GM23338 (cell line): ENCODE data around the gene ZNF787. TPM values are rescaled to one million over a fixed set of nuclear protein-coding genes. Genes with fewer than 3 reads are reported as not detected.
A peak's percentile ranks its signal among the peaks of the same experiment; 100 is the strongest.

Source experiments
- ATAC-seq: fragments of 200-7000 bp; cut with Tn5 transposase; 3 replicates; pipeline ENCODE4 v1.9.1; 2020
- DNase-seq: peaks from one replicate; pipeline ENCODE4 v3.0.0-alpha.2; 2015; ENCODE audit warnings: low spot score
- H2AFZ ChIP-seq: fragments of 200-600 bp; sonication (generic); 2 replicates; pipeline ENCODE4 v1.8.0; 2016; ENCODE audit warnings: antibody characterized with exemption, mild to moderate bottlenecking, moderate library complexity
- H3F3A ChIP-seq: fragments of 200-600 bp; sonication (generic); replicated peaks from 2 replicates; pipeline ENCODE4 v1.8.0; 2017; ENCODE audit warnings: antibody characterized with exemption, mixed run types, low read depth
- H3K27ac ChIP-seq: fragments of 200-600 bp; sonication (generic); 2 replicates; pipeline ENCODE4 v1.6.1; 2016; ENCODE audit warnings: low read depth
- H3K27me3 ChIP-seq: fragments of 200-600 bp; sonication (generic); 2 replicates; pipeline ENCODE4 v1.8.0; 2016; ENCODE audit warnings: mild to moderate bottlenecking, mixed run types, moderate library complexity; ENCODE audit not compliant: insufficient read depth
- H3K36me3 ChIP-seq: fragments of 200-600 bp; sonication (generic); 2 replicates; pipeline ENCODE4 v1.8.0; 2016; ENCODE audit warnings: mild to moderate bottlenecking; ENCODE audit not compliant: insufficient read depth
- H3K4me1 ChIP-seq: fragments of 200-600 bp; sonication (generic); 2 replicates; pipeline ENCODE4 v1.8.0; 2016; ENCODE audit warnings: mild to moderate bottlenecking, moderate library complexity; ENCODE audit not compliant: insufficient read depth
- H3K4me2 ChIP-seq: fragments of 200-600 bp; sonication (generic); 2 replicates; pipeline ENCODE4 v1.7.1; 2017; ENCODE audit warnings: mixed run types
- H3K4me3 ChIP-seq: fragments of 200-600 bp; sonication (generic); 2 replicates; pipeline ENCODE4 v1.6.1; 2016; ENCODE audit warnings: mixed run types
- H3K79me2 ChIP-seq: fragments of 200-600 bp; sonication (generic); replicated peaks from 2 replicates; pipeline ENCODE4 v1.8.0; 2017; ENCODE audit warnings: mild to moderate bottlenecking; ENCODE audit not compliant: insufficient read depth
- H3K9me2 ChIP-seq: fragments of 200-600 bp; sonication (generic); 2 replicates; pipeline ENCODE4 v1.8.0; 2017; ENCODE audit not compliant: insufficient read depth
- H4K20me1 ChIP-seq: fragments of 200-600 bp; sonication (generic); replicated peaks from 2 replicates; pipeline ENCODE4 v1.8.0; 2017; ENCODE audit warnings: mild to moderate bottlenecking; ENCODE audit not compliant: insufficient read depth
- H3K27ac Mint-ChIP-seq: 2 replicates; pipeline ENCODE4 v1.8.0; 2020; ENCODE audit warnings: inconsistent platforms, mild to moderate bottlenecking, moderate library complexity, mixed read lengths
- H3K27me3 Mint-ChIP-seq: 3 replicates; pipeline ENCODE4 v1.8.0; 2022; ENCODE audit warnings: low read depth, mild to moderate bottlenecking, moderate library complexity, mixed read lengths, inconsistent platforms; ENCODE audit not compliant: insufficient read depth, poor library complexity
- H3K36me3 Mint-ChIP-seq: 3 replicates; pipeline ENCODE4 v1.8.0; 2021; ENCODE audit warnings: low read depth, mild to moderate bottlenecking, inconsistent platforms, moderate library complexity, mixed read lengths
- H3K4me1 Mint-ChIP-seq: 3 replicates; pipeline ENCODE4 v1.8.0; 2020; ENCODE audit warnings: mild to moderate bottlenecking, inconsistent platforms, mixed read lengths
- H3K4me3 Mint-ChIP-seq: 3 replicates; pipeline ENCODE4 v1.8.0; 2021; ENCODE audit warnings: moderate library complexity, mild to moderate bottlenecking, inconsistent platforms, mixed read lengths
- H3K9me3 Mint-ChIP-seq: 3 replicates; pipeline ENCODE4 v1.8.0; 2020; ENCODE audit warnings: moderate library complexity, mild to moderate bottlenecking, inconsistent platforms, mixed read lengths
- JUNB ChIP-seq: IDR thresholded peaks from one replicate; pipeline ENCODE4 v1.6.1; 2016; ENCODE audit warnings: antibody characterized with exemption; ENCODE audit not compliant: unreplicated experiment
- REST ChIP-seq: IDR thresholded peaks from one replicate; pipeline ENCODE4 v1.6.1; 2018; ENCODE audit warnings: antibody characterized with exemption; ENCODE audit not compliant: unreplicated experiment
- ZNF114 ChIP-seq: fragments of 250-450 bp; sonication (Bioruptor Pico); IDR thresholded peaks from 2 replicates; pipeline ENCODE4 v1.5.0; 2020; ENCODE audit warnings: mild to moderate bottlenecking, moderate library complexity
- polyA plus RNA-seq: library from polyadenylated mRNA; unstranded; fragments of >200 nt; fragmentation: Nextera tagmentation; extraction: Ambion mirVana; gene quantifications from 2 replicates; pipeline ENCODE4 v1.2.1, GENCODE V29; 2016
- total RNA-seq: library from RNA; depleted of rRNA; stranded (reverse); fragments of >200 nt; shearing (Covaris generic); gene quantifications from 2 replicates; pipeline ENCODE4 v1.2.3, GENCODE V29; 2014
- TF ChIP-seq, protein P1 (sequence below), 2 experiments: fragments of 200-600 bp in 1 of 2; sonication (generic) in 1 of 2; conservative IDR thresholded peaks; 2 replicates each; pipeline versions ENCODE4 v1.5.1 to v1.6.1; 2016 to 2017; ENCODE audit warnings: antibody characterized with exemption in 2 of 2, low read depth in 2 of 2, mild to moderate bottlenecking in 2 of 2, moderate library complexity in 1 of 2
- TF ChIP-seq, protein P2 (sequence below): IDR thresholded peaks from 2 replicates; pipeline ENCODE4 v1.6.1; 2016; ENCODE audit warnings: antibody characterized with exemption

ZNF787 gene
- total and polyA plus RNA-seq, 2 experiments from 2014 or later = 12.5 to 44.6 TPM

DNA sequence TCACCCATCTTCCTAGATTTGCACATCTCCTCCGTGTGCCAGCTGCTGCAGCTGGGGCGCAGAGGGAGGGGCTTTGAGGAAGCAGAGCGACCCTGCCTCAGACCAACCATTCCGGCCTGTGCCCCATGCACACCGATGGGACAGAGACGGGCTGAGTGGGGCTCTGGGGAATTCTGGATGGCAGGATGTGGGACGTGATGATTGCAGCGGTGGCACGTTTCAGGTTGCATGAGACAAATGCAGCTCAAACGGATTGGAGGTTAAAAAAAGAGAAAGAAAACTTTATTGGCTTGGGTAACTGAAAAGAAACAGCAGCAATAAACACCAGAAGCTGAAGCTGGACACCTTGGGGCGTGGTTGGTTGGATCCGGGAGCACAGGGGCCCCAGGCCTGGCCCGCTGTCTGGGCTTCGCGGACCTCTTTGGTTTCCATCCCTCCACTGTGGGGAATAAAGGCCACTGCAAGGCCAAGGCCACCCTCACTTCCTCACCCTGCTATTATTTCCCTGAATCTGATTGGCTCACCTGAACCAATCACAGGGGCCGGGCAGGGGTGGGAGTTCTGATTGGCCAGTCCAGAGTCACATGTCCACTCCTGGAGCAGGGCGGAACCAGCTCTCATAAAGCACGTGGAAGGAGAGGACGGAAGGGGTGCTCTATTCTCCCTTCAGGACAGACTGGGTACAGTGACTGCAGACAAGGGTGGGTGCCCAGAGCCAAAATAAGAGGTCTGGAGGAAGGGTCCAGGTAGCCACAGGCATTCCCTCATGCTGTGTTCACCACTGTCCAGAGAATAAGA, 6.1 kb upstream of the ZNF787 start (continued):
- TF ChIP-seq, protein P1, sequence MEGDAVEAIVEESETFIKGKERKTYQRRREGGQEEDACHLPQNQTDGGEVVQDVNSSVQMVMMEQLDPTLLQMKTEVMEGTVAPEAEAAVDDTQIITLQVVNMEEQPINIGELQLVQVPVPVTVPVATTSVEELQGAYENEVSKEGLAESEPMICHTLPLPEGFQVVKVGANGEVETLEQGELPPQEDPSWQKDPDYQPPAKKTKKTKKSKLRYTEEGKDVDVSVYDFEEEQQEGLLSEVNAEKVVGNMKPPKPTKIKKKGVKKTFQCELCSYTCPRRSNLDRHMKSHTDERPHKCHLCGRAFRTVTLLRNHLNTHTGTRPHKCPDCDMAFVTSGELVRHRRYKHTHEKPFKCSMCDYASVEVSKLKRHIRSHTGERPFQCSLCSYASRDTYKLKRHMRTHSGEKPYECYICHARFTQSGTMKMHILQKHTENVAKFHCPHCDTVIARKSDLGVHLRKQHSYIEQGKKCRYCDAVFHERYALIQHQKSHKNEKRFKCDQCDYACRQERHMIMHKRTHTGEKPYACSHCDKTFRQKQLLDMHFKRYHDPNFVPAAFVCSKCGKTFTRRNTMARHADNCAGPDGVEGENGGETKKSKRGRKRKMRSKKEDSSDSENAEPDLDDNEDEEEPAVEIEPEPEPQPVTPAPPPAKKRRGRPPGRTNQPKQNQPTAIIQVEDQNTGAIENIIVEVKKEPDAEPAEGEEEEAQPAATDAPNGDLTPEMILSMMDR (conservative IDR thresholded peaks at IDR 0.05; ENCODE audit: low read depth in 2 of 2) = no peak
- TF ChIP-seq JUNB (no peak), REST (no peak), ZNF114 (CRISPR knock-in tag) (no peak)

- Histone ChIP-seq H3K36me3 (no peaks in the 10 kb centered on the region), H3K27me3 (no peaks in the 10 kb centered on the region), H2AFZ (no peak overlapping the region), H3K9me2 (no peaks in the 10 kb centered on the region), H3K79me2 (no peaks in the 10 kb centered on the region), H4K20me1 (no peaks in the 10 kb centered on the region), H3F3A (no peaks in the 10 kb centered on the region; the same call in 1 of the 2 replicates), H3K4me1 (peaks cover 7% of the 10 kb centered on the region; the same call in 1 of the 2 replicates), H3K4me2 (no peak overlapping the region), H3K27ac (no peak overlapping the region), H3K4me3 (no peak overlapping the region)
- Mint-ChIP-seq H3K9me3 (no peaks in the 10 kb centered on the region), H3K4me1 (peaks cover 6% of the 10 kb centered on the region; the same call in 2 of the 3 replicates), H3K27me3 (peaks cover 5% of the 10 kb centered on the region), H3K4me3 (peak overlapping the region; percentile 18; the same call in 1 of the 3 replicates), H3K36me3 (no peaks in the 10 kb centered on the region; the same call in 2 of the 3 replicates), H3K27ac (no peak overlapping the region)
- DNase-seq (no peak), ATAC-seq (no peak)
- TF ChIP-seq ZNF114 (CRISPR knock-in tag) = no peak
- TF ChIP-seq, protein P2, sequence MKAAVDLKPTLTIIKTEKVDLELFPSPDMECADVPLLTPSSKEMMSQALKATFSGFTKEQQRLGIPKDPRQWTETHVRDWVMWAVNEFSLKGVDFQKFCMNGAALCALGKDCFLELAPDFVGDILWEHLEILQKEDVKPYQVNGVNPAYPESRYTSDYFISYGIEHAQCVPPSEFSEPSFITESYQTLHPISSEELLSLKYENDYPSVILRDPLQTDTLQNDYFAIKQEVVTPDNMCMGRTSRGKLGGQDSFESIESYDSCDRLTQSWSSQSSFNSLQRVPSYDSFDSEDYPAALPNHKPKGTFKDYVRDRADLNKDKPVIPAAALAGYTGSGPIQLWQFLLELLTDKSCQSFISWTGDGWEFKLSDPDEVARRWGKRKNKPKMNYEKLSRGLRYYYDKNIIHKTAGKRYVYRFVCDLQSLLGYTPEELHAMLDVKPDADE = no peak
Measured at GRCh38 chr19:56125806-56126590, 4.9 kb upstream of the ZNF787 start.
